Heart right ventricle (tissue), 16 donors: ENCODE data around the gene C8G. TPM values are rescaled to one million over a fixed set of nuclear protein-coding genes. Genes with fewer than 3 reads are reported as not detected.

Experiments used
- ATAC-seq, 8 donors: fragments of 200-7000 bp; cut with Tn5 transposase; one replicate each; pipeline ENCODE4 v1.9.1; 2020; ENCODE audit warnings: mild to moderate bottlenecking in 8 of 8, moderate library complexity in 8 of 8, moderate number of reproducible peaks in 1 of 8
- DNase-seq, 2 donors: peaks; one replicate each; pipeline ENCODE4 v3.0.0-alpha.2; 2020
- H3K27ac ChIP-seq, 10 donors: fragments of 200-600 bp; sonication (generic) in 2 of 10; one replicate each; pipeline versions ENCODE4 v1.5.0 to v1.8.0; 2020 to 2022; ENCODE audit warnings: mild to moderate bottlenecking in 3 of 10
- H3K27me3 ChIP-seq, 7 donors: fragments of 200-600 bp; one replicate each; pipeline ENCODE4 v1.8.0; 2021 to 2022; ENCODE audit warnings: mild to moderate bottlenecking in 2 of 7
- H3K36me3 ChIP-seq, 9 donors: fragments of 200-600 bp; sonication (generic) in 1 of 9; one replicate each; pipeline versions ENCODE4 v1.5.0 to v1.8.0; 2020 to 2022; ENCODE audit warnings: mild to moderate bottlenecking in 2 of 9
- H3K4me1 ChIP-seq, 9 donors: fragments of 200-600 bp; sonication (generic) in 1 of 9; one replicate each; pipeline versions ENCODE4 v1.5.0 to v1.8.0; 2020 to 2022; ENCODE audit warnings: mild to moderate bottlenecking in 4 of 9
- H3K4me3 ChIP-seq, 10 donors: fragments of 200-600 bp; sonication (generic) in 2 of 10; one replicate each; pipeline versions ENCODE4 v1.5.0 to v1.8.0; 2020 to 2022; ENCODE audit warnings: mild to moderate bottlenecking in 7 of 10, moderate library complexity in 2 of 10
- H3K9me3 ChIP-seq, 11 donors: fragments of 200-600 bp in 10 of 11; sonication (generic) in 2 of 11; one replicate each; pipeline versions ENCODE4 v1.5.0 to v1.8.0; 2013 to 2022; ENCODE audit warnings: mild to moderate bottlenecking in 2 of 11, control low read depth in 1 of 11, moderate library complexity in 1 of 11
- WGBS, 2 donors: extraction: QIAGEN DNeasy Blood & Tissue Kit; methylation state at CpG; one replicate each; pipeline ENCODE4 v1.1.7; 2013; ENCODE audit warnings: inconsistent platforms in 1 of 2; 5-methylcytosine and 5-hydroxymethylcytosine counted together
- intact Hi-C, 10 donors: fragments of 100-400 bp; cut with DNase I; formaldehyde crosslinking; loops; one replicate each; pipeline versions ENCODE4 v1.11.1 to v1.14.2; 2022
- polyA plus RNA-seq, 2 donors: library from polyadenylated mRNA; stranded (reverse); fragments of 200-250 nt; gene quantifications; one replicate each; pipeline ENCODE4 v1.2.3, GENCODE V29; 2013
- total RNA-seq, 10 donors: library from RNA; stranded (reverse); fragmentation: NEBNext Ultra II Directional in 3 of 10; extraction: Animal tissue kit (Norgen Biotek cat#: 25700) in 3 of 10; gene quantifications; one replicate each; pipeline versions ENCODE4 v1.2.1 to v1.2.4, GENCODE V29; 2021 to 2023
- TF ChIP-seq, protein P1 (sequence below), 9 donors: fragments of 200-600 bp; sonication (generic) in 2 of 9; IDR thresholded peaks; one replicate each; pipeline versions ENCODE4 v1.5.0 to v1.8.0; 2021 to 2022; ENCODE audit warnings: antibody characterized with exemption in 9 of 9, mild to moderate bottlenecking in 5 of 9, moderate library complexity in 1 of 9
- donor health status: Arrhythmogenic right ventricular cardiomyopathy.
- donor health status: ischemic (EF 13 %, LVEDD 7.1; RV severe dilation, severe dysfunction).
- donor health status: healthy with polysubstance abuse.
- donor health status: DM: no; HTN: yes; CAD: no.
- donor health status: DM: no; HTN: no; CAD: no.
- donor health status: ischemic (EF 25% LVEDD 6.9; RV normal size, moderate dysfunction).
- donor health status: ischemic (EF 25% LVEDD 5.7; RV mildly dilated, moderate dysfunction).
- donor health status: healthy.
- donor health status: DM: yes; HTN: yes; CAD: no.
- donor health status: Ischemic cardiomyopathy.
- donor health status: ischemic (EF 35%, LVEDD 5.7; RV mildly dilated, moderate dysfunction).
- donor health status: nonischemic (EF 11% LVEDD 7.7; RV severe dilation, severe dysfunction).
- donor health status: DM: yes; HTN: yes; CAD: no.
- donor health status: PGD.
- donor health status: ischemic (EF 29% LVEDD 5.4; RV normal size, mild dysfunction).
- donor health status: nonischemic (EF 23%, LVEDD 6.1; RV moderate dilation, normal function).

The C8G gene
- total and polyA plus RNA-seq, 12 donors: 1.2 to 10.0 (median 2.2) TPM

- no peaks in the 10 kb centered on the region for H3K9me3 ChIP-seq
- ATAC-seq (no peak), DNase-seq (peak in 1 of 2 donors; percentile 11)
- H3K4me3 ChIP-seq: no peak overlapping the region
- no peaks in the 10 kb centered on the region for H3K36me3 ChIP-seq
- H3K4me1 ChIP-seq: peaks cover 15 to 47% (median 21%) of the 10 kb centered on the region in 9 donors
- peak overlapping the region in 9 of 10 donors; percentile 5 to 97 (median 90) for H3K27ac ChIP-seq
- no peaks in the 10 kb centered on the region for H3K27me3 ChIP-seq
- intact Hi-C loops: no loop called here
- TF ChIP-seq, protein P1, sequence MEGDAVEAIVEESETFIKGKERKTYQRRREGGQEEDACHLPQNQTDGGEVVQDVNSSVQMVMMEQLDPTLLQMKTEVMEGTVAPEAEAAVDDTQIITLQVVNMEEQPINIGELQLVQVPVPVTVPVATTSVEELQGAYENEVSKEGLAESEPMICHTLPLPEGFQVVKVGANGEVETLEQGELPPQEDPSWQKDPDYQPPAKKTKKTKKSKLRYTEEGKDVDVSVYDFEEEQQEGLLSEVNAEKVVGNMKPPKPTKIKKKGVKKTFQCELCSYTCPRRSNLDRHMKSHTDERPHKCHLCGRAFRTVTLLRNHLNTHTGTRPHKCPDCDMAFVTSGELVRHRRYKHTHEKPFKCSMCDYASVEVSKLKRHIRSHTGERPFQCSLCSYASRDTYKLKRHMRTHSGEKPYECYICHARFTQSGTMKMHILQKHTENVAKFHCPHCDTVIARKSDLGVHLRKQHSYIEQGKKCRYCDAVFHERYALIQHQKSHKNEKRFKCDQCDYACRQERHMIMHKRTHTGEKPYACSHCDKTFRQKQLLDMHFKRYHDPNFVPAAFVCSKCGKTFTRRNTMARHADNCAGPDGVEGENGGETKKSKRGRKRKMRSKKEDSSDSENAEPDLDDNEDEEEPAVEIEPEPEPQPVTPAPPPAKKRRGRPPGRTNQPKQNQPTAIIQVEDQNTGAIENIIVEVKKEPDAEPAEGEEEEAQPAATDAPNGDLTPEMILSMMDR (IDR thresholded peaks at IDR 0.05): no peak
- WGBS, 2 donors: 79 to 84% methylated on average over 41 to 44 of the region's 44 CpGs
These were observed 8.1 kb downstream of the C8G start for GRCh38 chr9:136952876-136953770.

GRCh38 chr9:136953771-136954269, 8.8 kb downstream of the C8G start:
- TF ChIP-seq, protein P1 (IDR thresholded peaks at IDR 0.05): no peak
- DNase-seq: peak in 1 of 2 donors; percentile 11
- Histone ChIP-seq H3K27ac (no peak overlapping the region), H3K4me3 (no peak overlapping the region), H3K27me3 (no peaks in the 10 kb centered on the region), H3K36me3 (no peaks in the 10 kb centered on the region), H3K9me3 (no peaks in the 10 kb centered on the region), H3K4me1 (peaks cover 13 to 40% (median 15%) of the 10 kb centered on the region in 9 donors)
- intact Hi-C loops: no loop called here
- ATAC-seq: no peak
- WGBS, 2 donors: 83 to 85% methylated on average over 19 of the region's 19 CpGs

GRCh38 chr9:136954270-136955083, 9.4 kb downstream of the C8G start:
- WGBS, 2 donors: 87 to 88% methylated on average over 25 of the region's 25 CpGs

More at GRCh38 chr9:136954270-136955083, 9.4 kb downstream of the C8G start:
- Histone ChIP-seq H3K36me3 (no peaks in the 10 kb centered on the region), H3K27me3 (no peaks in the 10 kb centered on the region), H3K9me3 (no peaks in the 10 kb centered on the region), H3K27ac (no peak overlapping the region), H3K4me1 (peaks cover 7 to 34% (median 9%) of the 10 kb centered on the region in 9 donors), H3K4me3 (no peak overlapping the region)
- TF ChIP-seq, protein P1 (IDR thresholded peaks at IDR 0.05): no peak
- ATAC-seq: no peak
- peak in 1 of 2 donors; percentile 14 for DNase-seq
- intact Hi-C loops: no loop called here
